ENCODE results near the gene CDH13.
A peak's percentile ranks its signal among the peaks of the same experiment; 100 is the strongest.

Gene CDH13

DNA sequence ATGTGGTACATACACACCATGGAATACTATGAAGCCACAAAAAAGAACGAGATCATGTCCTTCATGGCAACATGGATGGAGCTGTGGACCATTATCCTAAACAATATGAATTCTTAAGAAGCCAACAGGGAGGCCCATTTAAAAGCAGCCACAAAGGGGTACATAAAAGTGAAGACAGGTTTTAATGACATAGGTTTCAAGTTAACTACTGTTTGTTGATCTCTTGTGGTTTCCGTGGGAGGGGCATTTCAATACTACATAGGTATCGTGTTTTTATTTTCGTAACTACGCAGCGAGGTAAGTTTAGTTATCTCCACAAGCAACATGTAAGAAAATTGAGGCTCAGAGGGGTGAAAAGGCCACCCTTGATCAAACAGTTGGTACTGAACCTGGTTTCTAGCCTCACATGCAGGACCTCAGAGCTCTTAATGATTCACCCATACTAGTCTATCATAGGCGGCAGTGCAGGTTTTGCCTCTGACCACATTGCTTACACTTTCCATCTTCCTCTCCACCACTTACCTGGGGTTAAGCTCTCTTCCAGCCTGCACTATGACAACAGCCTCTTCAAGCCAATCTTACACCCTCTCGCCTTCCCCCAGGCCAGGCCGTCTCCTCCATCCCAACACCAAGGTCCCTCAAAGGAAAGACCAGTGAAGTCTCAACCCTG is 646.9 kb downstream of the CDH13 start:
- intact Hi-C loops (cut with DNase I; ENCODE audit: low total_unique reads) = no loop called here
- Histone ChIP-seq H3K9me3 (no peaks in the 10 kb centered on the region), H3K27me3 (no peaks in the 10 kb centered on the region), H3K4me1 (no peaks in the 10 kb centered on the region), H3K36me3 (no peaks in the 10 kb centered on the region), H3K27ac (no peak overlapping the region), H3K4me3 (no peak overlapping the region)
- DNase-seq = no peak
- TF ChIP-seq, protein P1, sequence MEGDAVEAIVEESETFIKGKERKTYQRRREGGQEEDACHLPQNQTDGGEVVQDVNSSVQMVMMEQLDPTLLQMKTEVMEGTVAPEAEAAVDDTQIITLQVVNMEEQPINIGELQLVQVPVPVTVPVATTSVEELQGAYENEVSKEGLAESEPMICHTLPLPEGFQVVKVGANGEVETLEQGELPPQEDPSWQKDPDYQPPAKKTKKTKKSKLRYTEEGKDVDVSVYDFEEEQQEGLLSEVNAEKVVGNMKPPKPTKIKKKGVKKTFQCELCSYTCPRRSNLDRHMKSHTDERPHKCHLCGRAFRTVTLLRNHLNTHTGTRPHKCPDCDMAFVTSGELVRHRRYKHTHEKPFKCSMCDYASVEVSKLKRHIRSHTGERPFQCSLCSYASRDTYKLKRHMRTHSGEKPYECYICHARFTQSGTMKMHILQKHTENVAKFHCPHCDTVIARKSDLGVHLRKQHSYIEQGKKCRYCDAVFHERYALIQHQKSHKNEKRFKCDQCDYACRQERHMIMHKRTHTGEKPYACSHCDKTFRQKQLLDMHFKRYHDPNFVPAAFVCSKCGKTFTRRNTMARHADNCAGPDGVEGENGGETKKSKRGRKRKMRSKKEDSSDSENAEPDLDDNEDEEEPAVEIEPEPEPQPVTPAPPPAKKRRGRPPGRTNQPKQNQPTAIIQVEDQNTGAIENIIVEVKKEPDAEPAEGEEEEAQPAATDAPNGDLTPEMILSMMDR (IDR thresholded peaks at IDR 0.05) = no peak

DNA sequence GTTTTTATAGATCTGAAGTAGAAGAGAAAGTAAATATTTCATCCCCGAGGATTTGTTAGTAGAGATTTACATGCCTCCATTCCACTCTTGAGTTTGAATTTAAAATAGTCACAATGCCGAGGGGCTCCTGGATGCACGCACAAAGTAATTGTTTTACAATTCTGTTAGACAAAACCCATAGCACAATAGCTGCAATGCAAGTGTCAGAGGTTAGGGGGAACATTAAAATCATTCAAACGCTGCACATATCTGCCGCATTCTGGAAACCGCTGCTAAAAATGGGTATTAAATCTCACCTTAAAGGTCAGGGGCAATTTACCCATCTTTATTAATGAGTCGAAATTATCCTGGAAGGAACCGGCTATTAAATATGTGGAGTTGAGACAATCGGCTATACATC is 652.5 kb downstream of the CDH13 start:
- Histone ChIP-seq H3K4me1 (no peaks in the 10 kb centered on the region), H3K27me3 (no peaks in the 10 kb centered on the region), H3K9me3 (no peaks in the 10 kb centered on the region), H3K27ac (no peak overlapping the region), H3K4me3 (no peak overlapping the region), H3K36me3 (no peaks in the 10 kb centered on the region)
- TF ChIP-seq, protein P1 (IDR thresholded peaks at IDR 0.05) = no peak
- DNase-seq = no peak
- intact Hi-C loops (cut with DNase I; ENCODE audit: low total_unique reads) = no loop called here

DNA sequence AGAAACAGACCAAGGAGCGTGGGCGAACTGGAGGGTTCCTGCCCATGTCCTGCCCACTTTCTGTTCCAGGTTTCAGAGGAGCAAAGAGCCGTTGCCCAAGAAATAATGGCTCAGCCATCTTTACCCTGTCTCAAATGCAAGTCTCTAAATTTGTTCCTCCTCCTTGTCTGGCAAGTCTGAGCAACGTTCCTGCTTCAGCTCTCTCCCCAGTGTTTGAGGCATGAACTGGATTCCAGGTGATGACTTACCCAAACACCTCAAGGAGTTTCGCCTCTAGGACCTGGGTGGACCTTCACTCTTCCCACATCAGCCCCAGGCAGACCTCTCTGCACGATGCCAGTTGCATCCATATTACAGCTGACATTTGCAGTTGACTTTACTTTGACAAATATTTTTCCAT is 659.2 kb downstream of the CDH13 start:
- no peaks in the 10 kb centered on the region for H3K27me3 ChIP-seq
- H3K4me3 ChIP-seq = no peak overlapping the region
- intact Hi-C loops (cut with DNase I; ENCODE audit: low total_unique reads) = no loop called here
- H3K4me1 ChIP-seq = no peaks in the 10 kb centered on the region
- no peak overlapping the region for H3K27ac ChIP-seq
- TF ChIP-seq, protein P1 (IDR thresholded peaks at IDR 0.05) = no peak
- no peak for DNase-seq
- no peaks in the 10 kb centered on the region for H3K36me3 ChIP-seq
- no peaks in the 10 kb centered on the region for H3K9me3 ChIP-seq

DNA sequence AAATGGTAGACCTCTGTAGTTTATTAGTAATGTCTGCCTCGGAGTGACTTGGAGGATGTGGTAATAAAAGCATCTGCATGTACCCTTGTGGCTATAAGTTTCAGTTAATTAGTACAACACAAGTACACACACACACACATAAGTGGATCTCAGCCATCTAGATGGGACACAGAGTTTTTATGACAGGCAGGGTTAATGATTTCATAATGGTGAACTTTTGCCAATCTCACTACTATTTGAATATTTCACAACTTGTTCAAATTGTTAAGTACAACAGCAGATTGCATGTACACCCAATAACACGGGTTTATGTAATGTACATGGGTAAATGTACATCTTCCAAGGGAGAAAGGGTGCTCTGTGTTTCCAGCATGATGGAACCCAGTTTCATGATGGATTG is 669.7 kb downstream of the CDH13 start:
- H3K36me3 ChIP-seq = no peaks in the 10 kb centered on the region
- intact Hi-C loops (cut with DNase I; ENCODE audit: low total_unique reads) = no loop called here
- H3K27me3 ChIP-seq = no peaks in the 10 kb centered on the region
- no peaks in the 10 kb centered on the region for H3K9me3 ChIP-seq
- H3K4me1 ChIP-seq = peaks cover 0 to 4% (median 2%) of the 10 kb centered on the region in 4 donors
- no peak overlapping the region for H3K27ac ChIP-seq
- DNase-seq = no peak
- TF ChIP-seq, protein P1 (IDR thresholded peaks at IDR 0.05) = no peak
- no peak overlapping the region for H3K4me3 ChIP-seq

DNA sequence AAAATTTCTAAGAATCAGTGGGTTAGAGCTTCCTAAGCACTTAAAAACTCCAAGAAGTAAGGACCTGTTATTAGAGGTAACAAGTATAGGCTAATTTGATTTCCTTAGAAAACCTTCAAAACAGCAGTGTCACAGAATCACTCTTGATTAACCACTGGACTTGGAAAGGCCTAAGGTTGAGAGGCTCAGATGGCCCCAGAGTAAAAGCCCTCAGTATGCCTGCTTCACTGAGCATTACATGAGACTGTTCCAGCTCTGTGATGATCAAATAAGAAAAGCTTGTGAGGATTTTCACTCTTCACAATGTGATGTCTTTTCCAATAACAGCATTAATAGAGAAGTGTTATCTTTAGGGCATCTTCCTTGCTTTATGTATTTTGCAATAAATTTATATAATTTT is 671.8 kb downstream of the CDH13 start:
- DNase-seq = no peak
- no peaks in the 10 kb centered on the region for H3K27me3 ChIP-seq
- H3K27ac ChIP-seq = no peak overlapping the region
- no peak overlapping the region for H3K4me3 ChIP-seq
- intact Hi-C loops (cut with DNase I; ENCODE audit: low total_unique reads) = no loop called here
- no peaks in the 10 kb centered on the region for H3K36me3 ChIP-seq
- peaks cover 0 to 8% (median 2%) of the 10 kb centered on the region in 4 donors for H3K4me1 ChIP-seq
- H3K9me3 ChIP-seq = no peaks in the 10 kb centered on the region
- TF ChIP-seq, protein P1 (IDR thresholded peaks at IDR 0.05) = no peak

DNA sequence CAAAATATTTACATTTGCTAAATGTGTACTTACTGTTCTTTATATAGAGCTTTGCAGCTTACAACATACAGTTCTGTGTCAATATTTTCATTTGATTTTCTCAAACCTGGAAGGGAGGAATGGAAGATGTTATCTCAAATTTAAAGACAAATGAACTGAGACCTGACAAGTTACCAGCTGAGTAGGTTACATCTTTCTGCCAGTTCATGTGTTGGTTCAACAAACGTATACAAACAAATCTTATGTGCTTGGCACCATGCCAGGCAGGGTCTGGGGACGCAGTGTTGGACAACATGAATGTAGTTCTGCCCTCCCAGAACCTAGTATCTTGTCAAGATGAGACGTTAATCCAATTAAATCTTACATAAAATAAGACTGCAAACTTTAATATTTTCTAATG is 673.6 kb downstream of the CDH13 start:
- Histone ChIP-seq H3K36me3 (no peaks in the 10 kb centered on the region), H3K4me1 (peaks cover 0 to 8% (median 2%) of the 10 kb centered on the region in 4 donors), H3K9me3 (no peaks in the 10 kb centered on the region), H3K27ac (no peak overlapping the region), H3K27me3 (no peaks in the 10 kb centered on the region), H3K4me3 (no peak overlapping the region)
- DNase-seq = peak in 1 of 2 donors; percentile 22
- intact Hi-C loops (cut with DNase I; ENCODE audit: low total_unique reads) = no loop called here
- TF ChIP-seq, protein P1 (IDR thresholded peaks at IDR 0.05) = no peak

Data from tibial artery (tissue), 4 donors.